ENCODE results near the gene TRIM37.

- TF ChIP-seq CTCF (IDR thresholded peaks at IDR 0.05) (no peak), EZH2 (IDR thresholded peaks at IDR 0.05; ENCODE audit: borderline replicate concordance, insufficient read depth, low read depth, low read length, poor library complexity, severe bottlenecking) (no peak)
Observed at GRCh38 chr17:58985971-58986370, 120.7 kb downstream of the TRIM37 start.

Data from B cell (primary cell).